GM12892 (cell line): ENCODE results near the gene ESR1.
"Not testable (repeated sequence)": the region's sequence is repeated elsewhere in the genome, so short reads cannot be mapped to it uniquely, and the experiment has no call there.

Source experiments
- DNase-seq: peaks from one replicate; pipeline ENCODE4 v3.0.0; 2011; ENCODE audit not compliant: insufficient read length
- FAIRE-seq: peaks from 2 replicates; lab custom pipeline; 2011; peaks lifted over from hg19 to GRCh38; lab: Jason Lieb, UNC
- POLR2A ChIP-seq: IDR thresholded peaks from 2 replicates; pipeline ENCODE4 v1.6.1; 2011; ENCODE audit warnings: low read depth, low read length, control low read depth
- POLR2AphosphoS5 ChIP-seq: IDR thresholded peaks from 2 replicates; pipeline ENCODE4 v1.6.1; 2011; ENCODE audit warnings: low read depth, low read length, control low read depth
- TAF1 ChIP-seq: IDR thresholded peaks from 2 replicates; pipeline ENCODE4 v1.6.1; 2011; ENCODE audit warnings: low read depth, mild to moderate bottlenecking, control low read depth, low read length, borderline replicate concordance

The ESR1 gene

GRCh38 chr6:151963001-151963400 is 155.5 kb downstream of the ESR1 start:
- TF ChIP-seq POLR2AphosphoS5 (no peak), TAF1 (no peak), POLR2A (no peak)
- FAIRE-seq (no peak), DNase-seq (no peak)

GRCh38 chr6:151964412-151964811 is 156.9 kb downstream of the ESR1 start:
- not testable (repeated sequence) for FAIRE-seq

GRCh38 chr6:151974061-151974617 is 166.7 kb downstream of the ESR1 start:
- TF ChIP-seq TAF1 (no peak), POLR2AphosphoS5 (no peak), POLR2A (no peak)
- FAIRE-seq (no peak), DNase-seq (no peak)

More at GRCh38 chr6:151964412-151964811, 156.9 kb downstream of the ESR1 start:
- DNase-seq = not testable (repeated sequence)

- FAIRE-seq = no peak
- no peak for DNase-seq
- no peak for TF ChIP-seq POLR2AphosphoS5
- no peak for TF ChIP-seq TAF1
- TF ChIP-seq POLR2A = no peak
Measured at GRCh38 chr6:151975795-151976194, 168.3 kb downstream of the ESR1 start.

GRCh38 chr6:151988199-151988598 is 180.7 kb downstream of the ESR1 start:
- not testable (repeated sequence) for FAIRE-seq, DNase-seq

- DNase-seq (no peak), FAIRE-seq (no peak)
- TF ChIP-seq TAF1 (no peak), POLR2AphosphoS5 (no peak), POLR2A (no peak)
Measured at GRCh38 chr6:151992091-151992490, 184.6 kb downstream of the ESR1 start.

- DNase-seq (no peak), FAIRE-seq (no peak)
- TF ChIP-seq POLR2AphosphoS5 = no peak
- no peak for TF ChIP-seq TAF1
- no peak for TF ChIP-seq POLR2A
Measured at GRCh38 chr6:151993364-151993763, 185.9 kb downstream of the ESR1 start.

GRCh38 chr6:151998784-151999183 is 191.3 kb downstream of the ESR1 start:
- DNase-seq (no peak), FAIRE-seq (no peak)
- TF ChIP-seq TAF1 = no peak
- TF ChIP-seq POLR2A = no peak
- no peak for TF ChIP-seq POLR2AphosphoS5

GRCh38 chr6:151999194-151999593 is 191.7 kb downstream of the ESR1 start:
- TF ChIP-seq POLR2A (no peak), POLR2AphosphoS5 (no peak), TAF1 (no peak)
- DNase-seq (no peak), FAIRE-seq (no peak)

- FAIRE-seq = no peak
- DNase-seq = no peak
- TF ChIP-seq POLR2A (no peak), TAF1 (no peak), POLR2AphosphoS5 (no peak)
Measured at GRCh38 chr6:152001408-152001807, 193.9 kb downstream of the ESR1 start.

- TF ChIP-seq POLR2AphosphoS5 = no peak
- FAIRE-seq = no peak
- no peak for DNase-seq
Measured at GRCh38 chr6:152002306-152002705, 194.8 kb downstream of the ESR1 start.

GRCh38 chr6:152004036-152004566 is 196.6 kb downstream of the ESR1 start:
- TF ChIP-seq POLR2A (no peak), POLR2AphosphoS5 (no peak), TAF1 (no peak)
- DNase-seq (no peak), FAIRE-seq (no peak)

GRCh38 chr6:152004896-152005295 is 197.4 kb downstream of the ESR1 start:
- no peak for DNase-seq
- TF ChIP-seq POLR2A (no peak), POLR2AphosphoS5 (no peak), TAF1 (no peak)
- FAIRE-seq = no peak
